Stimulated activated CD4-positive, alpha-beta T cell treated with anti-CD3 and anti-CD28 coated beads, Interleukin-1b, Interleukin-23, amount 100 ng/mL, for 48 hours (primary cell): ENCODE results near the gene POLN.
"Not testable (repeated sequence)": the region's sequence is repeated elsewhere in the genome, so short reads cannot be mapped to it uniquely, and the experiment has no call there.

Experiments used
- DNase-seq: peaks from one replicate; pipeline ENCODE4 v3.0.0-alpha.2; 2020

POLN gene

DNA sequence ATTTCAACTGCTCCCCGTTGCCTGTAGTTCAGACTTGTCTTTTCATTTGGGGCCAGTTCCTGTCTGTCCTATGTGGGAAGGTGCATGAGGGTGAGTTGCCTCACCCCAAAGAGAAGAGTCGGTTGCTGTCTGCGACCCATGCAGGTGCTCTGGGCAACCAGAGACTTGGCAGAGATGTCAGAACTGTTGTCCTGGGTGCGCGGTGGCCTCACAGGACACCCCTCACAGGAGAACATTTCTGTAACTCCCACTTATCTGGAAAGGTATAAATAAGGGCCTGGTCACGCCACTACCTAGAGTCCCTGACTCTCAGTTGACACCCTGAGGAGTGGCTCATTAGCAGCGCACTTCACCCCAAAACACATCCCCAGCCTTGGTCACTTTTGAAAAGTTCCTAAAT is 192.5 kb downstream of the POLN start:
- DNase-seq, result no peak

DNA sequence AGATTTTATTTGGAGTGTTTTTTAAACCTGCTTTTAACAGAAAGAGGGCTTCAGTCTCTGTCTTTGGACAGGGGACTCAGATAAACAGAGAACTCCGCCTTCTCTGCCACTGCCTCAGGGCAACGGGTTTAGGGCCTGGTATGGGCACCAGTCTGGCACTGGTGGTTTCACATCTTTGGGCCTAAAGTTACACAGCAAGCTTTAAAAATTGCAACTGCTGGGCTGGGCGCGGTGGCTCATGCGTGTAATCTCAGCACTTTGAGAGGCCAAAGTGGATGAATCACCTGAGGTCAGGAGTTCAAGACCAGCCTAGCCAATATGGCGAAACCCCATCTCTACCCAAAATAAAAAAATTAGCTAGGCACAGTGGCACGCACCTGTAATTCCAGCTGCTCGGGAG is 193.1 kb downstream of the POLN start:
- DNase-seq, result no peak

DNA sequence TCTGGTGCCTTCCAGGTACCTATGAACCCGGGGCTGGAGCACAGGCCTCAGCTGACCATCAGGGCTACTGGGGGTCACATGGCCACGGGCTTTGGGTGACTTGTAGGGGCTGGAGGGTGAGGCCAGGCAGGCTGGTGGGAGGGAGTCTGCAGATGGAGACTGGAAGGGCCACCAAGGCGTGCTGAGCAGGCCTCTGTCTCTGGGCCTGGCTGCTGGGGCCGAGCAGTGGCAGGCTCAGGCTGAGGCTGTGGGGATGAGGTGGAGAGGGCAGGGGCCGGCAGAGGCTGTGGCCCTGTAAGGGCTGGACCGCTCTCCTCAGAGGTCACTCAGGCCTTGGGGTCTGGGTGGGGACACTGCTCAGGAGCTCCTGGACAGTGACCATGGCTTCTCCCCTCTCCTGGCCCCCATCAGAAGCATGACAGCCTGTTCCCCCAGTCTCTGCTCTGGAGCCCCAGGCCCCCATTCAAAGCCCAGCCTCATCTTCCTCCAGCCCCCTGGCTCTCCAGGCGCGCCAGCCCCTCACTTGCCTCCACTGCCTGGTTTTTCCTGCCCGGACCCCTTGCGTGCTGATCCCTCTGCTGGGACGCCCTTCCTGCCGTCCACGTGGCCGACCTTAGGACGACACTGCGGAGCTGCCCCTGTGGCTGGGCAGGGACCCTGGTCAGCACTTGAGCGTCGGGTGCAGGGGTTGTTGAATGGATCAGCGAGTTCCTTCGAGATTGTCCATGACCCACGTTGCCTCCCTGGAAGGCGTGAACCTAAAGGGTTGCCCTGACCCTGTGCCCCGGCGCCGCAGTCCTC is 193.9 kb downstream of the POLN start:
- no peak for DNase-seq

DNA sequence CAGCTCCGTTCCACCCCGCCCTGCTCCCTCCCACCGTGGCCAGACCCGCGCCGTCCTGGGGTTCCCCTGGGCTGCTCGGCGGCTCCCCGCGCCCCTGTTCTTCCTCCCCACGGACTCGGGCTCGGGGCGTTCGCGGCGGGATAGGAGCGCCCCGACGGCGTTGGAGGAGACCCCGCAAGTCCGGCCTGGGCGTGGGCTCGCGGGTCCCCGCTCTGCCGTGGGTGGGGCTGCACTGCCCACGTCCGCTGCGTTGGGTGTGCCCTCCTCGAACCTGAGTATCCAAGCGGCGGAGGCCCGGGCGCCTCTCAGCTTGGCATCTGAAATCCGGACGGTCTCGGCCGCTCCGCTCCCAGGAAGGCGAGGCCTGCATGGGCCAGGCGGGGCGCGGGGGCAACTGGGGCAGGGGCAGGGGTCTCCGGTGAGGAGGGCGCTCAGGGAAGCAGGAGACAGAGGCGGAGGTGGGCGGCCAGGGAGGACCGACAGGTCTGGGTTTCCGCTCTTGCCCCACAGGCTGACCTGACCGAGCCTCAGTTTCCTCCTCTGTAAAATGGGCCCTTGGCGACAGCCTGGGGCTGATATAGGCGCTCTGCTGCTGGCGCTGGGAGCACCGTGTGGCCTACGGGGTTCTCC is 194.8 kb downstream of the POLN start:
- no peak for DNase-seq

DNA sequence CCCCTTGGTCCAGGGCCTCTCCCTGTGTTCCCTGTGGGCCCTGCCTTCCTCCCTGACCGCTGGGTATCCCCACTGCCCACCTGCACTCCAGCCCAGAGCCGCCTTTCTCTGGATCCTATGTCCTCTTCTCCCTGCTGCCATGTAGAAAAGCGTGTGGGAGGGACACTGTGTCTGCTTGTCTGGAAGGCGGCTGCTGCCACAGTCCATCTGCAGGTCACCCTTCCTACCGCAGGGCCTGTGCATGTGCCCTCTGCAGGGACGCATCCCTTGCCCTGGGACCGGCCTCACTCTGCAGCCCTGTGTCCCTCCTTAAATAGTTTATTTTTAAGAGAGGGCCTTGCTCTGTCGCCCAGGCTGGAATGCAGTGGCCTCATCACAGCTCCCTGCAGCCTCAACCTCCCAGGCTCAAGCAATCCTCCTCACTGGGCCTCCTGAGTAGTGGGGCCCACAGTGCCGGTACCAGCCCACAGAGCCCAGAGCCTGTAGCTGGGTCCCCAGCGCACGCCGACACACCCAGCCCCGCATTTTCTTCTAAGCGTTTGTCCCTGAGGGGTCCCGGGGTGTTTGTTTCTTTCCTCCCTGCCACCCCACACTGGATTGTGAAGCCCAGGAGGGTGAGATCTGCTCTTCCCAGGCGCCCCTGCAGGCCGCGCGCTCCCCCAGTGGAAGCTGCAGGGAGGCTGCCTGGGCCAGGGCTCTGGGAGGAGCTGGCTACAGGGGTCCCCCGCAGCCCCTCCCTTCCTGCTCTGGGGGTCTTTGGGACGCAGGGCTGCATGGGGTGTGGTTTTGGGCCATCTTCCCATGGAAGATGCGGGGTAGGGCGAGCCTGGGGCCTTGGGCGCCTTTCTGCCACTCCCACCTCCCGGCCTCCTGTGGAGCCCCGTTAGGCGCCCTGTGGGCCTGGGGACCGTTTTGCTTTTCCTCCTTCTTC is 195.6 kb downstream of the POLN start:
- DNase-seq, result no peak

DNA sequence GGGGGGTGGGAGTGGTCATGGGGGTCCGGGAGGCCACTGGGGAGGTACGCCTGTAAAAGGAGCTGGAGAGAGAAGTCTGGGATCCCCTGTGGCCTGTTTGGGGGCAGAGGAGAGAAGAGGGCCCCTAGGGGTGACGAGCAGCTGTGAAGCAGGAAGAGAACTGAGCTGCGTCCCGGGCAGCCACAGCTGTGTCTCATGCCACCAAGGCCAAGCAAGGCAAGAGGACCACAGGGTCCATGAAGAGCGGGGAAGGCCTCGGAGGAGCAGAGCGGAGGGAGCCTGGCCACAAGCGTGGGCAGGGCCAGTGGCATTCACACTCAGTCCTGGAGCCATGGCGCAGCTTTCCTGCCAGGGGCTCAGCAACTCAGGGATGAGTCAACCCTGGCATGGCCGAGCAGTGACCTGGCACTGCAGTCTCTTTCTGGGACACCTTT is 196.4 kb downstream of the POLN start:
- DNase-seq, result no peak

DNA sequence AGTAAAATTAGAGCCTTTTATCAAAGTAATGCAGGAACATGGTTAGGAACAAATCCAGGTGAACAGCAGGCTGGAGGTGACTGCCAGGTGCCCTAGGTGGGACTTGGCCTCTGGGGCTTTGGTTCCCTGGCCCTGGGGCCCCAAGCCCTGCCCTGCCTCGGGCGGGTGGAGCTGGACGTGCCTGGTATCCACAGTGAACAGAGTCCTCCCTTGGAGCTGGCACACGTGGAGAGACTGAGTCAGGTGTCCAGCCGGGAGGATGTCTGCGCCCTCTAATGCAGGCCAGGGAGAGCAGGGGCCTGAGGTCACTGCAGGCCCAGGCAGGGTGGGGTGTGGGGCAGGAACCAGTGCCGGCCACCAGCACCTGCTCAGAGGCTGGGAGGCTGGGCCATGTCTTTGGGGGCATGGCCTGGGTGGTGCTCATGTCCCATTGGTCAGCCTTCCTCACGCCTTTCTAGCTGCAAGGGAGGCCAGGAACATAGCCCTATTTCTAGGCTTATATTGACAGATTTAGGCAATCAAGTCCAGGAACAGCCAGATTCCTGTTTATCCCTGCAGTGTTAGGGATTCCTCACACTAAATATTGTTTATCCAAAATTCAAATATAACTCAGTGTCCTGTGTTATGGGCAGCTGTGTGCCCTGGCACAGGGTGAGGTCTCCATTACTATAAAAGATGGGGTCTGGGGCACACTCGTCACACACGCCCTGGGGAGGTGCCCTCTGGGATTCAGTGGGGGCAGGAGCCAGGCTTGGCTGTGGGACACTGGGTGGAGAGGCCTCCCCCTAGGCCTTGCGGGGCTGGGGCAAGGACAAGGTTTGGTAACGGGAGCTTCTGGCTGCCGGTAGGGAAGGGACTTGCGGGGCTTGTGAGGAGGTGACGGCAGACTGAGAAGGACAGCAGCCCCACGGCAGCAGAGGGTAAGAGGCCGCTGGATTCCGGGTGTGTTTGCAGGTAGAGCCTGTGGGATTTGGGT is 197.1 kb downstream of the POLN start:
- no peak for DNase-seq

DNA sequence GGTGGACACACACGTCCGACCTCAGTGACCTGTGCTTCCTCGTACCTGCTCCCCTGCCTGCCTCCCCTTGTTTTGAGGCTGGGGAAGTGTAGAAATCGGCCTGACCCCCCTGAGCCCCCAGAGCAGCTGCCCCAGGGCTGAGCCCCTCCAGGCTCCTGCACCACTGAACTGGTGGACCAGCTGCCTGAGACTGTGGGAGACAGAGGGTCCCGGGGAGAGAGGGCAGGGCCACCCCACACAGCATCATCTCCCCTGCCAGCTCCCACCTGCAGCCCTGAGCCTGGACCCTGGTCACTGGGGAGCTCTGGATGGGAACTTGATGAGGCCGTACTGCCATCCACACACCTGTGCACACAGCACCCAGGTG is 197.8 kb downstream of the POLN start:
- DNase-seq, result no peak

DNA sequence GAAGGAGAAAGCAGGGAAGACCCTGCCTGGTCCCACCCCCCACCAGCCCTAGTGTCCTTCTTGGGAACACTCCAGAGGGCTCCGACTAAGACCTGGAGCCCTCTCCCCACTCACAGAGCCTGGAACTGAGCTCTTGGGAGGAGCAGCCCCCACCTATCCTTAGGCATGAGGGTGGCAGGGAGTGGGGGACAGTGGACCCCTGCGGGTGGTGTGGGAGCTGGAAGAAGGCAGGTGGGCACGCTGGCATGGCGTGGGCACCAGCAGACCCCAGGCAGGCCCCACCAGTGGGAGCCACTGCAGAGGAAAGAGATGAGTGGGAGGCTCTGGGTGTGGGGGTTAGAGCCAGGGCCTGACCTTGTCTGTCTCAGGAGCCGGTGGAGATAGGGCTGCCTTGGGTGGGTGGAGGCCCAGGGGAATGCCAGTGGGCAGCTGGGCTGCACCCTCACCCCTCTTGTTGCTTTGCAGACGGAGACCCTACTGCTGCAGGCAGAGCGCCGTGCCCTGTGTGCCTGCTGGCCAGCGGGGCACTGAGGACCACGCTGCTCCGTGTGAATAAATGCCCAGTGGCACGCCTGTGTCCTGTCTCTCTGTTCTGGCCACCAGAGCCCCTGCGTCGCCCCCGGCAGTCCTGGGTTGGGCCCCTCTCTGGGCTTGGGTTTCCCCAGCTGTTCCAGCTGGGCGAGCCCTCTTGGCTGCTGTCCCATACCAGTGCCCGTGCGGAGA is 198.4 kb downstream of the POLN start:
- DNase-seq, result no peak

DNA sequence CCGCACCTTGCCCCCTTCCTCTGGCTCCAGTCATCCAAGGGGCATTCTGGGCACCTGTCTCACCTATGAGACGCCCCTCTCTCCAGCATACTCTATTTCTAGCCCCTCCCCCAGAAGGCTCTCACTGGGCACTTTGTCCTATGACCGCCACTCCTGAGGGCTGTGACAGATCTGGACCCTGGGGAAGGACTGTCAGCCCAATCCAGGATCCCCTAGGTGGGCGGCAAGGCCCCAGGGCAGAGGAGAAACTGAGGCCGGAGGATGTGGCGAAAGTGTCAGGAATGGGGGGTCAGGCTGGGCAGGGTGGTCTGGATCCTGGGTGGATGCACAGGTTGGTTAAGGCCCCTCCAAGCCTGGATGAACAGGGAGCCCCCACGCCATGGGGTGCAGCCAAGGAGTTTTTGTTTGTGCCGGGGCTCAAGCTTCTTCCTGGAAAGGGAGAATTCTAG is 198.9 kb downstream of the POLN start:
- no peak for DNase-seq

DNA sequence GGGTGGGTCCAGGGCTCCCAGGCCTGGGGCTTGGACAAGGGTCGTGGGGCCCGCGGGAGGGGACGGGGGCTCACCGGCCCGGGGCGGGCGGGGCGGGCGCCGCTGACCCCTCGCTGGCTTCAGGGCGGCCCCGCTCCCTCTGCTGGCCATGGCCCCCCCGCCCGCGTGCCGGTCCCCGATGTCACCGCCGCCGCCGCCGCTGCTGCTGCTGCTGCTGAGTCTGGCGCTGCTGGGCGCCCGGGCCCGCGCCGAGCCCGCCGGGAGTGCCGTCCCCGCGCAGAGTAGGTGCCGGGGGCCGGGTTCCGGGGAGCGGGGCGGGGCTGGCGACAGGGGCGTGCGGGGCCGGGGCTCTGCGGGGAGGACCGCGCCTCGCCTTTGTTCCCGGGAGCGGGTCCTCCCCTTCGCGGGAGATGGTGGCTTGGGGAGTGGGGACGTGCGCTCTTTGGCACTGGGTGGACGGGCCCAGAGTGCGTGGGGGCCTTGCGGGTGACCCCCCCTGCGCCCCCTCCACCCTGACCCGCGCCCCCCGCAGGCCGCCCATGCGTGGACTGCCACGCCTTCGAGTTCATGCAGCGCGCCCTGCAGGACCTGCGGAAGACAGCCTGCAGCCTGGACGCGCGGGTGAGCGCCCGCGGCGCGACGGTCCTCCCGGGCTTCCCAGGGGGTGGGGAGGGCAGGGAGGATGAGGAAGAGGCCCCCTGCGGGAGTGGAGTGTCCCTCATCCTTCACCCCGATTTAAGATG is 199.5 kb downstream of the POLN start:
- DNase-seq, result no peak

DNA sequence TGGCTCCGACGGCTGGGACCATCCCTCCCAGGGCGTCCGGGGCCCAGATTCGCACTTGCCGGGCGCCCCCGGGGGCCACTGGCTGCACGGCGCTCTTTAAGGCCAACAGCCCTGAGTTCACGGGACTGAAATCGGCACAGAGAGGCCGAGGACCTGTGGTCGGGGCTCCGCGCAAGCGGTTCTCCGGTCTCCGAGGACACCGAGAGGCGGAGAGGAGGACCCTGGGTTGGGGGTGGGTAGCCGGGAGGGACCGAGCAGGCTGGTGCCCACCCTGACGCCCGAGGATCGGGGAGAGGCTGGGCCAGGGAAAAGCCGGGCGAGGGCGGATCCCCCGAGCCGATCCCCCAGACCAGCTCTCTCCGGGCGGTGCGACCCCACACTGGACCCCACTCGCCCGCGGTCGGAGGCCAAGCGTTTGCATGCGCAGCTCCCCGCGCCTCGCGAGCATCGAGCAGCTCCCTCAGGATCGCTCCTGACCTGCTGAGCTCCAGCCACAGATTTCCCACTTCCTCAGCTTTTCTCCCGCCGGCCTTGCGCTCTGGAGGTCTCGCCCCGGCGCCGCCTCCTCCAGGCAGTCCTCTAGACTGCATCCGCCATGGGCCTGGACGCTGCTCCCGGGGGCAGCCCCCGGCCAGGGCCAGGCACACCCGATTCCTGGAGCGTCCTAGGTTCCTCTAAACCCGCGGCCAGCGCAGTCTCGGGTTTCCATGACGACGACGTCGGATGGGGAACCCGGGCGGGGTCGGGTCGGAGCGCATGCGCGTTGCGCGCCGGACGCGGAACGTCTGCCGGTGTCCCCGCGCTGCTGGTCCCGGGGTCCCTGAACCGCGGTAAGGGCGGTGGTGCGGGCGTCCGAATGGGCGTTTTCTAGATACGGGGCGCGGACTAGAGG is 200.4 kb downstream of the POLN start:
- peak; percentile 86 for DNase-seq

DNA sequence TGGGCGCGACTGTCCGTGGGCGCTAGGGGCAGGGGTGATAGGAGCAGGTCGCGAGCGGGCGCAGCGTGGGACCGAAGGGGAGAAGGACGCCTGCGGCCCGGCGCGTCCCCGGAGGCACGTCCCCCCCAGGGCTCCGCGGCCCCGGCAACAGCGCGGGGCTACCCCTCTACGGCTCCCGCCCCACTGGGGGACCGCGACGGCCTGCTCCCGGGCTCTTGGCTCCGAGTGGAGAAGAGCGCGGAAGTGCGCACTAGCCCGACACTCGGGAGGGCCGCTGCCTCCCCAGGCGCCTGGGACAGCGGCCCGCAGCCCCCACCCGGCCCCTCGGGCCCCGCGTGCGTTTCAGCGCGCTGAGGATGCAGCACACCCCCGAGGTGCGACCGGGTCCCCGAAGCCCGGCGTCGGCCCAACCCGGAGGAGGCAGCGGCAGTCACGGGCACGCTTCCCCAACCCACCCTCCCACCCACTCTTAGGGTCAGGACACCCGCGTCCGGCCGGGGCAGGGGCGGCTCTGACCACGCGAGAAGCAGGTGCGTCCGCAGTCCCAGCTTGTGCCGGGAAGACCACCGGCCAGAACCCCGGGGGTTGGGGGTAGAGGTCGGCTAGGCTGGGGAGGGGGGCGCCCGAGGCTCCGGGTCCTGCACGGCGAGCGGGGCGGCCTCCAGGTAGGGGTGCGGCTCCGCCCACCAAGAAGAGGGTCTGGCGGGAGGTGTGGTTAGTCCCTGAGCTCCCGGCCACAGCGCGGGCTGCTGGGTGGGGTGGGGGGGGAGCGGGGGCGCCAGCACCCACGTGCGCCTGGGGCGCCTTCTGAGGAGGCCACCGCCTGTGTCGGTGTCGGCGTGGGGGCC is 201.3 kb downstream of the POLN start:
- no peak for DNase-seq

DNA sequence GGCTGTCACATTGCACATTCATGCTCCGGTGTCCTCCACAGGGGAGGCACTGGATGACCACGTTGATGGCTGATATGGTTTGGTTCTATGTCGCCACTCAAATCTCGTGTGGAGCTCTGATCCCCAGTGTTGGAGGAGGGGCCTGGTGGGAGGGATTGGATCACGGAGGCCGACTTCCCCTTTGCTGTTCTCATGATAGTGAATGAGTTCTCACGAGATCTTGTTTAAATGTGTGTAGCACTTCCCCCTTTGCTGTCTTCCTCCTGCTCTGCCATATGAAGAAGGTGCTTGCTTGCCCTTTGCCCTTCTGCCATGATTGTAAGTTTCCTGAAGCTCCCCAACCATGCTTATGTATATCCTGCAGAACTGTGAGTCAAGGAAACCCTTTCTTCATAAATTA is 205.1 kb downstream of the POLN start:
- DNase-seq, result no peak

DNA sequence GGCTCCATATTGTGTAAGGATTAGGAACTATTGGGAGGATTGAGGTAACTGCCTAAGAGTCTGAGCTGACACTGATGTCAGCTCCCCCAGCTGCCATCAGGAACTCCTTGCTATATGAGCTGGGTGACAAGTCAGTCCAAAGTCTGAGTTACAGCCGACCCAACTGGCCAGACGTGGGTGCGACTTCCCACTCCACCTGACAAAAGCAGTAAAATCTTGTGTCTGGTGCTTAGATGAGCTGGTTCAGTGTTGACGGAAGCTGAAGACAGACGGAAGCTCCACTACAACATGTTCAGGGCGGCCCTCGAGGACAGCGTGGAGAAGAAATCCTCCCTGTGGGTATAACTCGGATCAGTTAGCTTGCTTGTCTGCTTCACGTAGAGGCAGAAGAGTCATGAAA is 205.6 kb downstream of the POLN start:
- DNase-seq, result no peak

DNA sequence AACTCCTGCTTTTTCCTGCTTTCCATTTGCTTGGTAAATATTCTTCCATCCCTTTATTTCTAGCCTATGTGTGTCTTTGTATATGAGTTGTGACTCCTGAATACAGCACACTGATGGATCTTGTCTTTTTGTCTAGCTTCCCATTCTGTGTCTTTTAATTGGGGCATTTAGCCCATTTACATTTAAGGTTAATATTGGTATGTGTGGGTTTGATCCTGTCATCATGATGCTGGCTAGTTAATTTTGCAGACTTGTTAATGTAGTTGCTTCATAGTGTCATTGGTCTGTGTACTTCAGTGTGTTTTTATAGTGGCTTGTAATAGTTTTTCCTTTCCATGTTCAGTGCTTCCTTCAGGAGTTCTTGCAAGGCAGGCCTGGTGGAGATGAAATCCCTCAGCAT is 210.8 kb downstream of the POLN start:
- DNase-seq, result not testable (repeated sequence)

DNA sequence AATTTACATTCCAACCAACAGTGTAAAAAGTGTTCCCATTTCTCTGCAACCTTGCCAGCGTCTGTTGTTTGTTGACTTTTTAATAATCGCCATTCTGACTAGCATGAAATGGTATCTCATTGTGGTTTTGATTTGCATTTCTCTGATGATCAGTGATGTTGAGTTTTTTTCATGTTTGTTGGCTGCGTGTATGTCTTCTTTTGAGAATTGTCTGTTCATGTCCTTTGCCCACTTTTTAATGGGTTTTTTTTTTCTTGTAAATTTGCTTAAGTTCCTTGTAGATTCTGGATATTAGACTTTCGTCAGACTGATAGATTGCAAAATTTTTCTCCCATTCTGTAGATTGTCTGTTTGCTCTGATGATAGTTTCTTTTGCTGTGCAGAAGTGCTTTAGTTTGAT is 214.8 kb downstream of the POLN start:
- not testable (repeated sequence) for DNase-seq

DNA sequence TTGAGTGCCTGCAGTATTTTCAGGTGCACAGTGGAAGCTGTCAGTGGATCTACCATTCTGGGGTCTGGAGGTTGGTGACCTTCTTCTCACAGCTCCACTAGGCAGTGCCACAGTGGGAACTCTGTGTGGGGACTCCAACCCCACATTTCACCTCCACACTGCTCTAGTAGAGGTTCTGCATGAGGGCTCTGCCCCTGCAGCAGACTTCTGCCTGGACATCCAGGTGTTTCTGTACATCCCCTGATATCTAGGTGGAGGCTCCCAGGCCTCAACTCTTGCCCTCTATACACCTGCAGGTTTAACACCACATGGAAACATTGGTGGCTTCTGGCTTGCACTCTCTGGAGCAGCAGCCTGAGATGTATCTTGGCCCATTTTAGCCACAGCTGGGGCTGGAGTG is 216.1 kb downstream of the POLN start:
- DNase-seq, result no peak

DNA sequence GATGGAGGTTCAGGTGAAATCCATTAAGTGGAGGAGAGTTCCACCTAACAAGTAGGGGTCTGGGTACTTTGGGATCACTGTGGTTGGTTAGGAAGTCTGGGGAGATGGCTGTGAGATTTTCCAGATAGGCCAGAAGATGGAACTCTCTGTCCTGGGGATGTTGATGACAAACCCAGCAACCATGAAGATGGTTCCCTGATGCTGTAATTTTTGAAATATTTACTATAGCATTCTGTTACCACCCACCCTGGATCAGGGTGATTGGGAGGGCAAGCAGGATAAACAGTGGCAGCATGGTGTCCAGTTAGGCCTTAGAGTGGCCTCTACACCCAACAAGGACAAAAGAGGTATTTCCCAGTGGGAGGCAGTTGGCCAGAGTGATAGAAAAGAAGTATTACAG is 217.2 kb downstream of the POLN start:
- no peak for DNase-seq
